Measurements from ENCODE around the gene CCDC157.
A peak's percentile ranks its signal among the peaks of the same experiment; 100 is the strongest.

Gene CCDC157

GRCh38 chr22:30416837-30417236 lies 60.0 kb downstream of the CCDC157 start:
- H3K27ac ChIP-seq (ENCODE audit: low read depth, low read length), result no peak overlapping the region
- H3K36me3 ChIP-seq (ENCODE audit: control insufficient read depth, insufficient read depth, low read length), result peaks cover 16% of the 10 kb centered on the region
- no peak overlapping the region for H3K4me3 ChIP-seq (ENCODE audit: low read length)
- no peaks in the 10 kb centered on the region for H3K4me1 ChIP-seq (ENCODE audit: control insufficient read depth, insufficient read depth, low read length)
- no peaks in the 10 kb centered on the region for H3K27me3 ChIP-seq (ENCODE audit: control insufficient read depth, insufficient read depth, low read length)
- H3K9ac ChIP-seq (ENCODE audit: low read length), result no peak overlapping the region

- Histone ChIP-seq H3K27ac (ENCODE audit: low read depth, low read length) (no peak overlapping the region), H3K36me3 (ENCODE audit: control insufficient read depth, insufficient read depth, low read length) (peaks cover 10% of the 10 kb centered on the region), H3K9ac (ENCODE audit: low read length) (no peak overlapping the region), H3K4me3 (ENCODE audit: low read length) (no peak overlapping the region), H3K4me1 (ENCODE audit: control insufficient read depth, insufficient read depth, low read length) (peaks cover 16% of the 10 kb centered on the region), H3K27me3 (ENCODE audit: control insufficient read depth, insufficient read depth, low read length) (no peaks in the 10 kb centered on the region)
Observed at GRCh38 chr22:30420347-30421125, 63.7 kb downstream of the CCDC157 start.

DNA sequence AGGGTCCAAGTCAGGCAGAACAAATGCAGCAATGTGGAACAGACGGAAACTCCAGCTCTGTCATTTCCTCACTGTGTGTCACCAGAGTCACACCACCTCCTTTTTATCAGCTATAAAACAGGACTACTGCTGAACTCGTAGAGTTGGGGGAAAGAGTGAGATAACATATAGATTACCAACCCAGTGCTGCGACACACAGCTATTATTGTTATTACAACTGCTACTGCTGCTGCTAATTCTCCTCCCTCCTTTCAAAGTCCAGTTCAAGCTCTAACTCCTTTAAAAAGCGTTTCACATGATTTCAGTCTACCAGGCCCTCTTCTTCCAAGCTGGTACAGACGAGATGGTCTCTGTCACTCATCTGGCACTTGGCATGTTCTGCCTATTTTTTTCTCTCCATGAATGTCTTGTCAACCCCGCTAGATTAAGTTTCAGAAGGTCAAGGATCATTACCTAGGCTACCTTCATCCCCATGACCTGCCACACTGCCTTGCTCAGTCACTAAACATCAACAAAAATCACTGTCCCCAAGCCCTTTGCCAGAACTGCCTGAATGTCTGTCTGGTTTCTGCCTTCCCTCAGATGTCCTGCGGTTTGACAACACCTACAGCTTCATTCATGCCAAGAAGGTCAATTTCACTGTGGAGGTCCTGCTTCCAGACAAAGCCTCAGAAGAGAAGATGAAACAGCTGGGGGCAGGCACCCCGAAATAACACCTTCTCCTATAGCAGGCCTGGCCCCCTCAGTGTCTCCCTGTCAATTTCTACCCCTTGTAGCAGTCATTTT lies 65.1 kb downstream of the CCDC157 start:
- Histone ChIP-seq H3K4me1 (ENCODE audit: control insufficient read depth, insufficient read depth, low read length) (peaks cover 16% of the 10 kb centered on the region), H3K4me3 (ENCODE audit: low read length) (no peak overlapping the region), H3K27ac (ENCODE audit: low read depth, low read length) (peak overlapping the region; percentile 95), H3K9ac (ENCODE audit: low read length) (no peak overlapping the region), H3K27me3 (ENCODE audit: control insufficient read depth, insufficient read depth, low read length) (no peaks in the 10 kb centered on the region), H3K36me3 (ENCODE audit: control insufficient read depth, insufficient read depth, low read length) (no peaks in the 10 kb centered on the region)

- peak overlapping the region; percentile 95 for H3K27ac ChIP-seq (ENCODE audit: low read depth, low read length)
- H3K4me1 ChIP-seq (ENCODE audit: control insufficient read depth, insufficient read depth, low read length), result peaks cover 16% of the 10 kb centered on the region
- no peaks in the 10 kb centered on the region for H3K36me3 ChIP-seq (ENCODE audit: control insufficient read depth, insufficient read depth, low read length)
- no peaks in the 10 kb centered on the region for H3K27me3 ChIP-seq (ENCODE audit: control insufficient read depth, insufficient read depth, low read length)
- peak overlapping the region; percentile 82 for H3K4me3 ChIP-seq (ENCODE audit: low read length)
- H3K9ac ChIP-seq (ENCODE audit: low read length), result peak overlapping the region; percentile 85
Observed at GRCh38 chr22:30422481-30423300, 65.9 kb downstream of the CCDC157 start.

- Histone ChIP-seq H3K4me3 (ENCODE audit: low read length) (peak overlapping the region; percentile 82), H3K9ac (ENCODE audit: low read length) (peak overlapping the region; percentile 85), H3K4me1 (ENCODE audit: control insufficient read depth, insufficient read depth, low read length) (peaks cover 16% of the 10 kb centered on the region), H3K27ac (ENCODE audit: low read depth, low read length) (peak overlapping the region; percentile 95), H3K36me3 (ENCODE audit: control insufficient read depth, insufficient read depth, low read length) (no peaks in the 10 kb centered on the region), H3K27me3 (ENCODE audit: control insufficient read depth, insufficient read depth, low read length) (no peaks in the 10 kb centered on the region)
Observed at GRCh38 chr22:30423301-30423958, 66.6 kb downstream of the CCDC157 start.

GRCh38 chr22:30423959-30424533 lies 67.2 kb downstream of the CCDC157 start:
- H3K9ac ChIP-seq (ENCODE audit: low read length), result peak overlapping the region; percentile 85
- peak overlapping the region; percentile 82 for H3K4me3 ChIP-seq (ENCODE audit: low read length)
- peak overlapping the region; percentile 95 for H3K27ac ChIP-seq (ENCODE audit: low read depth, low read length)
- H3K36me3 ChIP-seq (ENCODE audit: control insufficient read depth, insufficient read depth, low read length), result no peaks in the 10 kb centered on the region
- peaks cover 16% of the 10 kb centered on the region for H3K4me1 ChIP-seq (ENCODE audit: control insufficient read depth, insufficient read depth, low read length)
- H3K27me3 ChIP-seq (ENCODE audit: control insufficient read depth, insufficient read depth, low read length), result no peaks in the 10 kb centered on the region

GRCh38 chr22:30424534-30425326 lies 67.9 kb downstream of the CCDC157 start:
- H3K9ac ChIP-seq (ENCODE audit: low read length), result no peak overlapping the region
- no peaks in the 10 kb centered on the region for H3K27me3 ChIP-seq (ENCODE audit: control insufficient read depth, insufficient read depth, low read length)
- H3K27ac ChIP-seq (ENCODE audit: low read depth, low read length), result peak overlapping the region; percentile 95
- H3K36me3 ChIP-seq (ENCODE audit: control insufficient read depth, insufficient read depth, low read length), result no peaks in the 10 kb centered on the region
- peak overlapping the region; percentile 82 for H3K4me3 ChIP-seq (ENCODE audit: low read length)
- H3K4me1 ChIP-seq (ENCODE audit: control insufficient read depth, insufficient read depth, low read length), result peaks cover 16% of the 10 kb centered on the region

DNA sequence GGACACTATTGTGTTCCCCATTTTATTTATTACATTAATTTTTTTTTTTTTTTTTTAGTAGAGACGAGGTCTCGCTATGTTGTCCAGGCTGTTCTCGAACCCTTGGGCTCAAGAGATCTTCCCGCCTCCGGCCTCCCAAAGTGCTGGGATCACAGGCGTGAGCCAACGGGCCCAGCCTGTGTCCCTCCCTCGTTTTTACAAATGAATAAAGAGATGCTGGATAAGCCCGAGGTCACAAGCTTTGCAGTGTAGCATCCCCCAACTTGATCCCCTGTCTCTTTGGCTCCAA lies 68.5 kb downstream of the CCDC157 start:
- peaks cover 16% of the 10 kb centered on the region for H3K4me1 ChIP-seq (ENCODE audit: control insufficient read depth, insufficient read depth, low read length)
- no peak overlapping the region for H3K27ac ChIP-seq (ENCODE audit: low read depth, low read length)
- H3K9ac ChIP-seq (ENCODE audit: low read length), result peak overlapping the region; percentile 45
- peak overlapping the region; percentile 78 for H3K4me3 ChIP-seq (ENCODE audit: low read length)
- H3K36me3 ChIP-seq (ENCODE audit: control insufficient read depth, insufficient read depth, low read length), result no peaks in the 10 kb centered on the region
- no peaks in the 10 kb centered on the region for H3K27me3 ChIP-seq (ENCODE audit: control insufficient read depth, insufficient read depth, low read length)

DNA sequence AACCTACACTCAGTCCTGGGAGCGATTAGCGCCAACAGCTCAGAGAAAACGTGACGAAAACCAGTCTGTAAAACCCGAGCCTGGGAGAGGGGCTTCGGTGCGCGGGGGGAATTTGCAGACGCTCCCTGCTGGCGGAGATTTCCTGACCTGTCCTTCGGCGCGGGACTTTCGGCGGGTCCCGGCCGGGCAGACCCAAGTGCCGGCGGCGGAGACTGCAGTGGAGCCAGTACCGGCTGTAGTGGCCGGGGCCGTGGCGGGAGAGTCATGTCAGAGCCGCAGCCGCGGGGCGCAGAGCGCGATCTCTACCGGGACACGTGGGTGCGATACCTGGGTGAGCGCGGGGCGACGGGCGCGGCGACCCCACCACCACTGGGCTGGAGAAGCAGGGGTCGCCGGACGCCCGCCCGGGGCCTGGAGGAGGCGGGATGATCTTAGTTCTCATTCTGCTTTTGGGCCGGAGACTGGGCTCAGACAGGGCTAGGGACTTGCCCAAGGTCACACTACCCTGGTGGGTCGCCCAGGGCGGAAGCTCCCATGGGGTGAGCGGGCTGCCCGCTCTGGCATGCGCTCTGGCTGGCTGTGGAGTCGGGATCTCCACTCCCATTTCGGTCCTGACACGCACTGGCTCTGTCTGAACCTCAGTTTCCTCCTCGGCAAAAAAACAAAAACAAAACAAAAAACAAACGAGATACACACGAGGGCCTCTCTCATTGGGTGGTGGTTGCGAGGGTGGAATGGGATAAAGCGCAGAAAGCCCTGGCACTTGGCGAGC lies 69.0 kb downstream of the CCDC157 start, which contains the start of gene MTFP1:
TSS of gene MTFP1 (plus strand) at position 153 of the 772 bp plus-strand sequence. CDS start at position 265, 112 bp downstream.
- peak within 1 kb of the TSS; percentile 82 for H3K4me3 ChIP-seq (ENCODE audit: low read length)
- H3K36me3 ChIP-seq (ENCODE audit: control insufficient read depth, insufficient read depth, low read length), result no peaks in the 10 kb centered on the region
- peaks cover 16% of the 10 kb centered on the region for H3K4me1 ChIP-seq (ENCODE audit: control insufficient read depth, insufficient read depth, low read length)
- H3K27ac ChIP-seq (ENCODE audit: low read depth, low read length), result peak within 1 kb of the TSS; percentile 25
- no peaks in the 10 kb centered on the region for H3K27me3 ChIP-seq (ENCODE audit: control insufficient read depth, insufficient read depth, low read length)
- peak within 1 kb of the TSS; percentile 45 for H3K9ac ChIP-seq (ENCODE audit: low read length)

Measured in rectal smooth muscle tissue (tissue), 1 donor.